ENCODE measurements around the gene ANKRD31.
"Not testable (repeated sequence)": the region's sequence is repeated elsewhere in the genome, so short reads cannot be mapped to it uniquely, and the experiment has no call there.

ANKRD31 gene

GRCh38 chr5:75236322-75237316 is at the start of gene ANKRD31:
Gene ANKRD31 (minus strand): TSS chr5:75236878. CDS start chr5:75236686, 192 bp downstream.
- no peak for DNase-seq

GRCh38 chr5:75286211-75286773 is 49.6 kb upstream of the ANKRD31 start:
- no peak for DNase-seq

- DNase-seq, result no peak
Observed at GRCh38 chr5:75282581-75282980, 45.9 kb upstream of the ANKRD31 start.

GRCh38 chr5:75281716-75282465 is 45.2 kb upstream of the ANKRD31 start:
- no peak for DNase-seq

- no peak for DNase-seq
Observed at GRCh38 chr5:75279321-75279720, 42.6 kb upstream of the ANKRD31 start.

GRCh38 chr5:75277463-75277862 is 40.8 kb upstream of the ANKRD31 start:
- no peak for DNase-seq

- no peak for DNase-seq
Observed at GRCh38 chr5:75275756-75276155, 39.1 kb upstream of the ANKRD31 start.

- DNase-seq, result no peak
Observed at GRCh38 chr5:75275147-75275546, 38.5 kb upstream of the ANKRD31 start.

GRCh38 chr5:75274486-75274885 is 37.8 kb upstream of the ANKRD31 start:
- DNase-seq, result no peak

GRCh38 chr5:75270605-75271004 is 33.9 kb upstream of the ANKRD31 start:
- not testable (repeated sequence) for DNase-seq

- no peak for DNase-seq
Observed at GRCh38 chr5:75265731-75266130, 29.1 kb upstream of the ANKRD31 start.

- no peak for DNase-seq
Observed at GRCh38 chr5:75262271-75262670, 25.6 kb upstream of the ANKRD31 start.

- no peak for DNase-seq
Observed at GRCh38 chr5:75260708-75261107, 24.0 kb upstream of the ANKRD31 start.

GRCh38 chr5:75250452-75250851 is 13.8 kb upstream of the ANKRD31 start:
- not testable (repeated sequence) for DNase-seq

- DNase-seq, result no peak
Observed at GRCh38 chr5:75245023-75245422, 8.3 kb upstream of the ANKRD31 start.

- DNase-seq, result no peak
Observed at GRCh38 chr5:75243510-75243909, 6.8 kb upstream of the ANKRD31 start.

GRCh38 chr5:75243100-75243499 is 6.4 kb upstream of the ANKRD31 start:
- DNase-seq, result no peak

- no peak for DNase-seq
Observed at GRCh38 chr5:75242067-75242466, 5.4 kb upstream of the ANKRD31 start.

GRCh38 chr5:75239681-75240080 is 3.0 kb upstream of the ANKRD31 start:
- no peak for DNase-seq

GRCh38 chr5:75235711-75236110 is 967 bp downstream of the ANKRD31 start:
- no peak for DNase-seq

GRCh38 chr5:75234251-75234650 is 2.4 kb downstream of the ANKRD31 start:
- DNase-seq, result no peak

GRCh38 chr5:75226916-75227315 is 9.8 kb downstream of the ANKRD31 start:
- no peak for DNase-seq

GRCh38 chr5:75225506-75225905 is 11.2 kb downstream of the ANKRD31 start:
- no peak for DNase-seq

Measured in NCI-H1048 (cell line).